Ecto neural progenitor cell (in vitro differentiated cells): ENCODE data around the gene COL11A2.
"Not testable (repeated sequence)": the region's sequence is repeated elsewhere in the genome, so short reads cannot be mapped to it uniquely, and the experiment has no call there.

Experiments used
- DNase-seq: peaks from one replicate; pipeline ENCODE4 v3.0.0-alpha.2; 2018; ENCODE audit warnings: low spot score

COL11A2 gene

DNA sequence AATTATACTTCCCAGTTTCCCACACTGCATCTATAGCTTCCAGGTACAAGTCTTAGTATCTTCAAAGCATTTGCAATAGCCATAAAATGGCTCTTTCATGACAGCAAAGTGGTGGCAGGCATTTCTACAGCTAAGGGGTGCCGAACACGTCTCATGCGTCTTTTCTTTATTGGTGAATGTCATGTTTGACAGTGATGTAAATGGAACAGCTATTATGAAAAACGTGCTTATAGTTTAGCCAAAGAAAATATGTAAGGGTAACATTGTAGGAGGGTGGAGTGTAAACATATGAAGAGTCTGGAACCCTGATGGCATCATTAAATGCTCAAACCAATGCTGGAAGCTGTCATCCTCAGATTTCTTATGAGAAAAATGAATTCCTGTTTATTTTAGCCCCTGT is 37.9 kb downstream of the COL11A2 start:
- no peak for DNase-seq

DNA sequence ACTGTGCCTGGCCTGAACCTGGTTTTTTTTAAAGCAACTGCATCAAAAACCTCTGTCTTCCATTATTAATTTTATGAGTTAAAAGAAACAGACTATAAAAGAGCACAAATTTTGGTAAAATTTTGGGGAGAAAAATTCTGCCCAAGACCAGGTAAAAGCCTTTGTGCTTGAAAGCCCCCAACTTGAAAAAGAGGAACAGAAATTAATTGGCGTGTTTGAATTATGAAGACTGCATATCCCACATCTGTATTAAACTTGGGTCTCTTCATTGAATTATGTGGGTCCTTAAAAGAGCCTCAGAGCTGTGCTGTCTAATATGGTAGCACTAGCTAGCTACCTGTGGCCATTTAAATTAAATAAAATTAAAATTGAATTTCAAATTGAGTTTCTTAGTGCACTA is 41.2 kb downstream of the COL11A2 start:
- DNase-seq = no peak

- DNase-seq = not testable (repeated sequence)
Measured at GRCh38 chr6:33150560-33150959, 41.7 kb downstream of the COL11A2 start.

DNA sequence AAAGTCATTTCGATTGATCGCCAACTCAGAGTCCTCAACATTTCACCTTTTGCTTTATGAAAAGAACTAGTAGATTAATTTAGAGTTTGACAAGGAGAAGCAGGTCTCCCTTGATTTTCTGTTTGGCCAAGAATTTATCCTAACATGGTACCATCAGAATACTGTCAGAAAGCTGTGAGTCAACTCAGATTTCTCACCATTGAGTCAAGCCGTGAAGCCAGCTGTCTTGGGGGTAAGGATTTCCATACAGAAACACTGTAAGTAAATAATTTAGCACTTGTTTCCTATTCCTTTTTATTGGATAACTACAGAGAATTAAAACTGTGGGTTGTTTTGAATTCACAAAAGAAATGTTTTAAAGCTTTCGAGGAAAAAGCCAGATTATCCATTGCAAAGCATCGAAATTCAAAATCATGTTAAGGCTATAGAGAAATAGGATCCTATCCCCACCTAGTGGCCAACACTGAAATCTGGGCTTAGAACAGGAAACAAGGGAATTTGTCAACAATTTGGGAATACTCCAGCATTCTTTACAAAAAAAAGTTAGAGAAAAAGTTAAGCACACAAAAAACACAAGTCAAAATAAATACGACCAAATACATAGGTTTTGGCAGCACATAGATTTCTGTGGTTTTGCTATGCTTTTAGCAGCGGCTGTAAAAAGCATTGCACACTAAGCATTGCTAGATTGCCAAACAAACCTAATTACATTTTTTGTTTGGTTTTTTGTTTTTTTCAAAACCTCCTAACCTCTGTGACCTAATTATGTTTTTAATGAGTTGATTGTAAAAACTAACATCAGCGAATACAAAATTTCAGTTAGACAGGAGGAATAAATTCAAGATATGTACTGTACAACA is 44.2 kb downstream of the COL11A2 start:
- DNase-seq = no peak

- no peak for DNase-seq
Measured at GRCh38 chr6:33144373-33144772, 47.9 kb downstream of the COL11A2 start.

DNA sequence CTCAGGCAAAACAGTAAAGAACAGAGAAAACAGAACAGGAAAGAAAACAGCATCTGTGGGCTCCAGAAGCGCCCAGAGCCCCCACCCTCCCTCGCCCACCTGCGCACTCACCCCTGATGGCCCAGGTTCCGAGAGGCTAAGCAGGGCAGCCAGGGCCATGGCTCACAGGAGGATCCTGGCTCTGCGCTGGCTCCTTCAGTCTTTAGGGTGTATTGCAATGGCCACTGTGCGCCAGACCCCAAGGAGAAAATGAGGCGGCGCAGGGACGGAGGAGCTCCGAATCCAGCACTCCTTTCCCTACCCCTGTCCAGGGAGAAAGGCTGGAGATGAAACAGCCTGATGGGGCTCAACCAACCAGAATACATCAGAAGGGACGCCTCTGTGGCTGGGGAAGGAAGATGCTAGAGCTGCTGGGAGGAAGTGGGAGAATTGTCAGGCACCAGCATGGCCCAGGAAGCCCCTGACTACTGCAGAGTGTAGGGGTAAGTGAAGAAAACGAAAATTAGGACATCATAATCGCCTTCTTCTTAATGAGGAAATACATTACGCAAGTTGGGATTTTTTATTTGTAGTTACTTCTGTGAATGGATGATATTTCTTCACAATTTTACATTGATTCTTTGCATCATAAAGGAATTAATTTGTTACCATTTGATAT is 49.0 kb downstream of the COL11A2 start:
- DNase-seq = no peak

- DNase-seq = no peak
Measured at GRCh38 chr6:33142501-33143070, 49.7 kb downstream of the COL11A2 start.

DNA sequence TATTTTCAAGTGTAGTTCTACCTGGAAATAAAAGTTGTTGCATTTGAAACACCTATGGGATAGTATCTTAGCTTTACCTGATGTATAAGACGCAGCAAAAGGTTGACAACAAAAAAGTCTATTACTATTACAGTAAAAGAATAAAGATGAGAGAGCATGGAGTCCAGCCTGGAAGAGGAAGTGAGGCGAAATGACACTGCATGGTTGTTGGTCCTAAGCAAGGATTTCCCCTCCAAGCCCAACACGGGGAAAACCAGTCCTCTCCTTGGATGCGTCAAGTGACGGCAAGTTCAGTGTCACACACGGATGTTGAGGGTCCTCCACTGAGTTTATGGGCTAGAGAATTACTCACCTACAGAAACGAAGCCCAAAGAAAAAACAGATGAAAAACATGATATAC is 51.7 kb downstream of the COL11A2 start:
- no peak for DNase-seq

- DNase-seq = no peak
Measured at GRCh38 chr6:33139596-33140206, 52.6 kb downstream of the COL11A2 start.

GRCh38 chr6:33136310-33136900 is 55.9 kb downstream of the COL11A2 start:
- DNase-seq = no peak

GRCh38 chr6:33132081-33132524 is 60.2 kb downstream of the COL11A2 start:
- no peak for DNase-seq

DNA sequence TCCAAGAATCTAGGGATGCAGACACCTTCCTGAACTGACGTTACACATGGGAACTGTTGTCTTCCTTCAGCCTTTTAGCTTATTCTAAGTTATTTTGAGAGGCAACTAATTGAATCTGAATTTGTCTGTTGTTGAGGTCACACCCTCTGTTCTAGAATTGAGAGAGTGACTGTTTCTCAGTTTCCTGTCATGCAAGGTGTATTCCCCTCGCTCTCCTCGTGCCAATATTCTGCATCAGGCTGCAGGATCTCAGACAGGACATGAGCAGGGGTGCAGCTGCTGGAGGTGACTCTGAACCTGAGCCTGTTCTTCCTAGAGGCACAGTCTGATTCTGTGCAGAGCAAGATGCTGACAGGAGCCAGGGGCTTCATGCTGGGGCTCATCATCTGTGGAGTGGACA is 63.9 kb downstream of the COL11A2 start:
- no peak for DNase-seq

DNA sequence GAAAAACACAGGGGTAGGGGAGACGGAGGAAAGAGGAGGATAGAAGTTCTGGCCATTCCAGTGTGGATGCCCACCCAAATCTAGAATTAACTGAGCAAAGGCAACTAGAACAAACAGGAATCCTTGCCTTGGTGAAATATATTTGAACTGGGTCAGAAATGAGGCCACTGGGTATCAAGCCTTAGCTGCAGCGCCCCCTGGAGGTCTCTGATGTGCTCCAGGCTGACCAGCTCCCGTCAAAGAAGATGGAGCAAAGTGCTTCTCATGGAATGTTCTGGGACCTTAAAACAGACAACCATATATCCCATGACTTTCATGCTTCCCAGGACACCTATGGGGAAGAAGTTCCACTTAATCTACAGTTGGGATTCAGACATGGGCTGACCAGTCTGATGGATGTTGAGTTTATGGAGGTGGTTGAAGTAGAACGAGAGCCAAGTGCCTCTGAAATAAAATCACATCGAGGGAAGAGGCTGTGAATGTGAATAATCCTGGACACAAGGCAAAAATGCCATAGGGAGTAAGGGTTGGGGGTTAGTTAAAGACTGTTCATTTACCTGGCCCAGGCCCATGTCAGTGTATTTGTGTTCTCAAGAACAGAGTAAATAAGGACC is 66.1 kb downstream of the COL11A2 start:
- peak; percentile 71 for DNase-seq

DNA sequence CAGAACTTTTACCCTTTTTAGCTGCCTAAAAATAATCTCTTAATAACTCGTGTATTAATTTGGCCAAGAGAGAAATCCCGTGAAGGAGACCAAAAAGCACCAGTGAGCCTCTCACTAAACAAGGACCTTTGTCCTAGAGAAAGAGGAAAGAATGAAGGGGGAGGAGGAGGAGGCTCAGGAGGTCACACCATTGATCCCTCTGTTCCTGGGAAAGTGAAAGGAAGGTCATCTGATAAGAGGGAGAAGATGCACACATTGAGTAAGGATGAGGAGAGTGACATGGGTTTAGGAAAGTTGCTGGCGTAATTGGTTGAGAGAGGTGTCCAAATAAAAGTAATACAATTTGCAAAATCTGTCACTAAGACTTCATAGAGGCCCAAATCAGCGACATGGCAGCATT is 67.3 kb downstream of the COL11A2 start:
- DNase-seq = no peak

GRCh38 chr6:33124525-33124901 is 67.8 kb downstream of the COL11A2 start:
- no peak for DNase-seq

- no peak for DNase-seq
Measured at GRCh38 chr6:33123732-33124524, 68.3 kb downstream of the COL11A2 start.

DNA sequence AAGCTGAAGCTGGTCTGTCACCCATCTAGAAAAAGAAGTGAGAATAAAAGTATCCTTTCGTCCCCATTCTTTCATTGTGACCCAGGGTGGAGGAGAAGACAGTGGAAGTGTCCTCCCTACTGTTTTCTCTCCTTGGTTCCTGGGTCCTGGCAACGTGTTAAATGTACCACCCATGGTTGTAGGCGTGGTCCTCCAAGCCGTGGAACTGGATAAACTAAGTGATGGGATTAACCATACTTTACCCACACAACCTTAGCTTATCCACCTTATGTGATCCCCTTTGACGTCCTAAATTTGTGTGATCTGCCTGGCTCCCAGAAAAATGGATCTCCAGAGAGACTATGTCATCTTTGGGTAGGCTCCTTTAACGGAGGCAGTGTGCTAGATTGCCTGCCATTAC is 69.1 kb downstream of the COL11A2 start:
- no peak for DNase-seq

- DNase-seq = no peak
Measured at GRCh38 chr6:33120001-33120400, 72.3 kb downstream of the COL11A2 start.

- DNase-seq = no peak
Measured at GRCh38 chr6:33118525-33119123, 73.6 kb downstream of the COL11A2 start.

DNA sequence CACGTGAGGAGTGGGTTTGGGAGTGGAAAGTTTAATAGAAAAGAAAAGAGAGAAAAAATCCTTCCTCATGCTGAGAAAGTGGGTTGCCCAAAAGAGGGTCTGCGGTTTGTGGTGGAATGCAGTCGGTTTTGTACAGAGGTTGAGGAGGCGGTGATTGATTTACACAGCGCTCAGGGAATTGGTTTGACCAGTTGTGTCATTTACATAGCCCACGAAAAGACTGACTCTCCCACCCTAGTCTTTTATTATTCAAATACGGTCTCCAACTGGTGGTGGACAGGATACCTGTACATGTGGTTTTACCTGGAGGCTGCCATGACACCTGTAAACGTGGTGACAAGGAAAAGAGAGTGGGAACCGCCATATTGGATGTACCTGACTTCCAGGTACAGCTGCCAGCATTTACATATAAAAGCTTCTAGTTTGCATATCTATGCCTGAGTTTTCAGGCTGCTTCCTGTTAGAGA is 74.4 kb downstream of the COL11A2 start:
- no peak for DNase-seq
